ENCODE measurements around the gene SLC4A4.

Gene SLC4A4

GRCh38 chr4:71468116-71468710 lies 129.4 kb downstream of the SLC4A4 start:
- DNase-seq (ENCODE audit: low spot score) (no peak), FAIRE-seq (no peak)

- FAIRE-seq (no peak), DNase-seq (ENCODE audit: low spot score) (no peak)
Observed at GRCh38 chr4:71469541-71469940, 130.7 kb downstream of the SLC4A4 start.

- no peak for DNase-seq (ENCODE audit: low spot score)
- FAIRE-seq: no peak
Observed at GRCh38 chr4:71470524-71470923, 131.7 kb downstream of the SLC4A4 start.

GRCh38 chr4:71472946-71473345 lies 134.1 kb downstream of the SLC4A4 start:
- peak; percentile 23 for DNase-seq (ENCODE audit: low spot score)
- no peak for FAIRE-seq

GRCh38 chr4:71473541-71474240 lies 134.9 kb downstream of the SLC4A4 start:
- DNase-seq (ENCODE audit: low spot score): no peak
- no peak for FAIRE-seq

GRCh38 chr4:71474731-71475130 lies 135.9 kb downstream of the SLC4A4 start:
- FAIRE-seq: no peak

GRCh38 chr4:71476240-71476639 lies 137.4 kb downstream of the SLC4A4 start:
- FAIRE-seq (no peak), DNase-seq (ENCODE audit: low spot score) (no peak)

More at GRCh38 chr4:71474731-71475130, 135.9 kb downstream of the SLC4A4 start:
- DNase-seq (ENCODE audit: low spot score): no peak

GRCh38 chr4:71486550-71487343 lies 147.9 kb downstream of the SLC4A4 start:
- DNase-seq (ENCODE audit: low spot score) (no peak), FAIRE-seq (no peak)

GRCh38 chr4:71487344-71487920 lies 148.6 kb downstream of the SLC4A4 start:
- no peak for DNase-seq (ENCODE audit: low spot score)
- FAIRE-seq: no peak

GRCh38 chr4:71494539-71494938 lies 155.7 kb downstream of the SLC4A4 start:
- DNase-seq (ENCODE audit: low spot score) (no peak), FAIRE-seq (no peak)

- no peak for DNase-seq (ENCODE audit: low spot score)
- no peak for FAIRE-seq
Observed at GRCh38 chr4:71495454-71495853, 156.6 kb downstream of the SLC4A4 start.

- DNase-seq (ENCODE audit: low spot score) (no peak), FAIRE-seq (no peak)
Observed at GRCh38 chr4:71497078-71497477, 158.3 kb downstream of the SLC4A4 start.

- DNase-seq (ENCODE audit: low spot score) (no peak), FAIRE-seq (no peak)
Observed at GRCh38 chr4:71498002-71498401, 159.2 kb downstream of the SLC4A4 start.

- DNase-seq (ENCODE audit: low spot score) (no peak), FAIRE-seq (no peak)
Observed at GRCh38 chr4:71498625-71499024, 159.8 kb downstream of the SLC4A4 start.

- FAIRE-seq: no peak
- DNase-seq (ENCODE audit: low spot score): no peak
Observed at GRCh38 chr4:71501992-71502391, 163.2 kb downstream of the SLC4A4 start.

- FAIRE-seq (no peak), DNase-seq (ENCODE audit: low spot score) (no peak)
Observed at GRCh38 chr4:71518283-71518989, 179.6 kb downstream of the SLC4A4 start.

- FAIRE-seq (no peak), DNase-seq (ENCODE audit: low spot score) (no peak)
Observed at GRCh38 chr4:71520308-71520707, 181.5 kb downstream of the SLC4A4 start.

- DNase-seq (ENCODE audit: low spot score) (no peak), FAIRE-seq (no peak)
Observed at GRCh38 chr4:71520850-71521249, 182.0 kb downstream of the SLC4A4 start.

- DNase-seq (ENCODE audit: low spot score) (no peak), FAIRE-seq (no peak)
Observed at GRCh38 chr4:71524756-71525155, 185.9 kb downstream of the SLC4A4 start.

GRCh38 chr4:71526637-71527406 lies 188.0 kb downstream of the SLC4A4 start:
- FAIRE-seq: no peak
- no peak for DNase-seq (ENCODE audit: low spot score)

- FAIRE-seq: no peak
- no peak for DNase-seq (ENCODE audit: low spot score)
Observed at GRCh38 chr4:71532407-71532806, 193.6 kb downstream of the SLC4A4 start.
